HFF-Myc (cell line): ENCODE data around the gene TNIP1.

Source experiments
- DNase-seq: peaks from one replicate; pipeline ENCODE4 v3.0.0-alpha.2; 2011; ENCODE audit warnings: low read depth; ENCODE audit errors: extremely low read depth
- H3K4me3 ChIP-seq: replicated peaks from 2 replicates; pipeline ENCODE4 v1.5.1; 2011; ENCODE audit warnings: low read depth, mild to moderate bottlenecking, control low read depth, low read length
- TF ChIP-seq, protein P1 (sequence below): IDR thresholded peaks from 2 replicates; pipeline ENCODE4 v1.5.1; 2012; ENCODE audit warnings: mild to moderate bottlenecking, low read depth, low read length, control low read depth; ENCODE audit errors: missing control alignments

Gene TNIP1

DNA sequence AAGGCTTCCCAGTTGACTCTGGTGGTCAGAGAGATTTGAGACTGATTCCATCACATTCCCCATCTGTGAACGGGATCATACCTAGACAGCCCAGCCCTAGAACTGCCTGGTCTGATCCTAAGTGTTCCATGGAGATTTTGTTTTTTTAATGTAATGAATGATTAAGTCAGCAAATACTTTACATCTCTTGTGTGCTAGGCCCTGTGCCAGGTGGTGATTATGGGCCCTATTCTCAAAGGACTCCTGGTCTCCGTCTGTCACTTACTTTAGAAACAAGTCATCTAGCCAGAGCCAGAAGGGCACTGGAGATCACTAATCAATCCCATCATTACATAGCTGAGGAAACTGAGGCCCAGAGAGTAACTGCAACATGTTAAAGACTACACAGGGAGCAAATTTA lies 61.5 kb downstream of the TNIP1 start:
- H3K4me3 ChIP-seq = no peak overlapping the region
- TF ChIP-seq, protein P1, sequence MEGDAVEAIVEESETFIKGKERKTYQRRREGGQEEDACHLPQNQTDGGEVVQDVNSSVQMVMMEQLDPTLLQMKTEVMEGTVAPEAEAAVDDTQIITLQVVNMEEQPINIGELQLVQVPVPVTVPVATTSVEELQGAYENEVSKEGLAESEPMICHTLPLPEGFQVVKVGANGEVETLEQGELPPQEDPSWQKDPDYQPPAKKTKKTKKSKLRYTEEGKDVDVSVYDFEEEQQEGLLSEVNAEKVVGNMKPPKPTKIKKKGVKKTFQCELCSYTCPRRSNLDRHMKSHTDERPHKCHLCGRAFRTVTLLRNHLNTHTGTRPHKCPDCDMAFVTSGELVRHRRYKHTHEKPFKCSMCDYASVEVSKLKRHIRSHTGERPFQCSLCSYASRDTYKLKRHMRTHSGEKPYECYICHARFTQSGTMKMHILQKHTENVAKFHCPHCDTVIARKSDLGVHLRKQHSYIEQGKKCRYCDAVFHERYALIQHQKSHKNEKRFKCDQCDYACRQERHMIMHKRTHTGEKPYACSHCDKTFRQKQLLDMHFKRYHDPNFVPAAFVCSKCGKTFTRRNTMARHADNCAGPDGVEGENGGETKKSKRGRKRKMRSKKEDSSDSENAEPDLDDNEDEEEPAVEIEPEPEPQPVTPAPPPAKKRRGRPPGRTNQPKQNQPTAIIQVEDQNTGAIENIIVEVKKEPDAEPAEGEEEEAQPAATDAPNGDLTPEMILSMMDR = no peak
- DNase-seq = no peak

DNA sequence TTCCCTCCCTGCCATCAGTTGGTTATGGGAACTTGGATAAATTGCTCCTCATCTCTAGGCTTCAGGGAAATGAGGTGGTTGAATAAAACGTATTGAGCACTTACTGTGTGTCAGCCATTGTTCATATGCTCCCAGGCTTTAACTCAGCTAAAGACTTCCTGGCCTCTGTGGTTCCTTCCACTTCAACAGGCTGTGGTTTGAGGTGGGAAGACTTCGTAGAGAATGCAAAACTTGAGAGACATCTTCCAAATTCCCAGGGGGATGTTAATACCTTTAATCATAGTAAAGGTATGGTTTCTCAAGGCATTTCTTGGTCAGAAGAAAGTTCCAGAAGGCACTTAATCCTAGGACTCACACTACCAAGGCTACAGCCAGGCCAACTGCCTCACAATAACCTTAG lies 62.0 kb downstream of the TNIP1 start:
- H3K4me3 ChIP-seq = no peak overlapping the region
- TF ChIP-seq, protein P1 = no peak
- DNase-seq = no peak

DNA sequence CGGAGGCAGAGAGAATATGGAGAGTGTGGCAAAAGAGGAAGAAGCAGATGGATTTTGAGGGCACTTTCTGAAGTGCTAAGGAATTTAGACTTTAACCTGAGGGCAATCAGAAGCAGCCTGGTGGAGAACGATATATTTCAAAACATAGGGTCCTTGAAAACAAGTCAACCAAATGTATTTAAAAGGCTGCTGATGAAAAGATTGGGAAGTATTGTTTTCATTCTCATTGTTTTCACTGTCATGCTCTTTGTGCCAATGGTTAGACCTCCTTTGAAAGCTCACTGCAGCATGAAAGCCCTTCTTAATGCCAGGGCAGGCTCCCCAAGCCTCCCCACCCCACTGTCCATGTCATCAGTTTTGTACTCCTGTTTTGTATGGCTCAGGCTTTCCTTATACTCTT lies 62.9 kb downstream of the TNIP1 start:
- no peak for DNase-seq

DNA sequence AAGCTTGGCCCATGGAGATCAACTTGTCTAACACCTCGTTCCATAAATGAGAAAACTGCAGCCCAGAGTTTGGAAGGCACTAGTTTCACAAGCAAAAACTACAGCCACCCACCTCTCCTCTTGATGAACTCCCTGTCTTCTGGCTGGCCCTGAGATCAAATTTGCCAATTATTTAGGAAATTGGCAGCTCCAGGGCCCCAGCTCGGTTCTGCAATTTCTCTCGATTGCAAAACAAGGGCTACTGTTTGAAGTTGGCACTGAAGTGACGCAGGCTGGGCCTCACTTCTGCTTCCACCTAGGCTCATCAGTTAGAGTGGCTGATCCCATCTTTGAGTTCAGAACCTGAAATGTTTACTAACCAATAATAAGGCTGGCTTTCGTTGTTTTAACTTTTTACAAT lies 64.1 kb downstream of the TNIP1 start:
- H3K4me3 ChIP-seq = no peak overlapping the region
- DNase-seq = no peak
- TF ChIP-seq, protein P1 = no peak

More for the DNA sequence above, 62.9 kb downstream of the TNIP1 start:
- TF ChIP-seq, protein P1 = no peak
- no peak overlapping the region for H3K4me3 ChIP-seq

DNA sequence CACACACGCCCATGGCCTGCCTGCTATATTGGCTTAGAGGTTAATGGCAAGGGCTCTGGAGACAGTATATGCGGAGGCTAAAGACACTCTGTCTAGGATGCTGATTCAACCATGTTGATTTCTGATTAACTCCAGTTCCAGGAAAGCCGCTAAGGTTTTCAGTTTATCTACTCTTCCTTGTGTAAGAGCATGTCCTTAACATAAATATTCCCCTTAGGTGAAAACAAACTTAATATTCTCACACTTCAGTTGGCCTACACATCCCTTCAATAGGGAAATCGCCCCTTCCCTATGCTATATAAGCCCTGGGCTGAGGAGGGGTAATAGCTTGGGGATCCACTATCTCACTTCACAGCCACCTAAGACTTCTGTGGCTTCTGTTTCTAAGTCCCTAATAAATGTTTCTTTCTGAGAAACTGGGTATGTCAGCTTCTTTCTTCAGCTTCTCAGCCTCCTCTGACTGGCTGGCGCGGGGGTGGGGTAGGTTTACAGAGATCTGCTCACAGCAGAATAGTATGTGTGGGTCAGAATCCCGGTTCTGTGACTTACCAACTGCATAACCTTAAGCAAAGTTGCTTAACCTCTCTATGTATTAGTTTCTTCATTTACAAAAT lies 64.8 kb downstream of the TNIP1 start:
- TF ChIP-seq, protein P1 = no peak
- DNase-seq = no peak
- H3K4me3 ChIP-seq = no peak overlapping the region

DNA sequence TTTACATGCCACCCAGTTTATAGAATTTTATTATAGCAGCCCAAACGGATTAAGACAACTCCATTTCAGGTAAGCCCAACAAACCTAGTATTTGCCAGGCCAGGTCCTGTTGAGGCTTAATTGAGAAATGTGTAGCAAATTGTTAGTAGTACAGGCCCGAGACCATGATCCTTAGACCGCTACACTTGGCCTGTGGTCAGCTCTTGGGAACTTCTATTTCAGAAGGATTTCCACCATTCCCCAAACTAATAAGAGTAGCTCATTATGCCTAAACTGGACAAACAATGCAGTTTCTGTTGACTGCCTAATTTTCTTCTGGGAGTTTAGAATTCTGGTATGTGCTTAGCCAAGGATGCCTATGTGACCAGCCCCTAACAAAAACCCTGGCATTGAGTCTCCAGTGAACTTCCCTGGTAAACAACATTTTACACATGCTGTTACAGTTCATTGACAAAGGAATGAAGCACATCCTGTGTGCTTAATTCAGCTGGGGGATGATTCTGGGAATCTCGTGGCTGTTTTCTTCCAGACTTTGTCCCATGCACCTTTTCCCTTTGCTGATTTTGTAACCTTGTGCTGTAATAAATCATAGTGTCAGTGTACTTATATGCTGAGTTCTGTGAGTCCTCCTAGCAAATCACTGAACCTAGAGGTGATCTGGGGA lies 66.0 kb downstream of the TNIP1 start:
- no peak for DNase-seq
- H3K4me3 ChIP-seq = no peak overlapping the region
- TF ChIP-seq, protein P1 = no peak
